Esophagus muscularis mucosa (tissue), 4 donors: ENCODE measurements around the gene KLHL29. TPM values are rescaled to one million over a fixed set of nuclear protein-coding genes. Genes with fewer than 3 reads are reported as not detected.

ENCODE experiments used
- DNase-seq: peaks from one replicate; pipeline ENCODE4 v3.0.0-alpha.2; 2017; ENCODE audit errors: extremely low spot score
- H3K27ac ChIP-seq, 4 donors: fragments of 200-600 bp; sonication (generic); replicated peaks in 1 of 4; 1 replicate in 3 of 4; 2 replicates in 1 of 4; pipeline ENCODE4 v1.5.1; 2016 to 2019; ENCODE audit warnings: mild to moderate bottlenecking in 1 of 4
- H3K27me3 ChIP-seq, 4 donors: fragments of 200-600 bp; sonication (generic); one replicate each; pipeline versions ENCODE4 v1.5.1 to v1.6.0; 2016 to 2019
- H3K36me3 ChIP-seq, 4 donors: fragments of 200-600 bp; sonication (generic); one replicate each; pipeline ENCODE4 v1.5.1; 2016 to 2019
- H3K4me1 ChIP-seq, 4 donors: fragments of 200-600 bp; sonication (generic); one replicate each; pipeline ENCODE4 v1.5.1; 2016 to 2019
- H3K4me3 ChIP-seq, 4 donors: fragments of 200-600 bp; sonication (generic); 1 replicate in 2 of 4; 2 replicates in 2 of 4; pipeline ENCODE4 v1.5.1; 2016 to 2019; ENCODE audit warnings: mild to moderate bottlenecking in 4 of 4, moderate library complexity in 1 of 4
- H3K9me3 ChIP-seq, 4 donors: fragments of 200-600 bp; sonication (generic); 1 replicate in 3 of 4; 2 replicates in 1 of 4; pipeline ENCODE4 v1.5.1; 2016 to 2019
- CTCF ChIP-seq, 3 experiments: fragments of 200-600 bp in 2 of 3; fragments of 450-650 bp in 1 of 3; sonication (generic) in 2 of 3; IDR thresholded peaks; one replicate each; pipeline ENCODE4 v1.5.1; 2017 to 2019; ENCODE audit warnings: antibody characterized with exemption in 3 of 3, mild to moderate bottlenecking in 2 of 3, moderate library complexity in 1 of 3
- EP300 ChIP-seq: sonication (generic); formaldehyde crosslinking; IDR thresholded peaks from one replicate; pipeline ENCODE4 v1.6.1; 2017; ENCODE audit warnings: antibody characterized with exemption
- POLR2A ChIP-seq: fragments of 450-650 bp; IDR thresholded peaks from one replicate; pipeline ENCODE4 v1.6.1; 2017; ENCODE audit warnings: antibody characterized with exemption, moderate library complexity, mild to moderate bottlenecking, low read depth
- POLR2AphosphoS5 ChIP-seq, 2 donors: sonication (generic); formaldehyde crosslinking; IDR thresholded peaks; one replicate each; pipeline ENCODE4 v1.6.1; 2017; ENCODE audit warnings: antibody characterized with exemption in 2 of 2
- WGBS: methylation state at CpG from one replicate; pipeline ENCODE4 v1.1.5; 2018; 5-methylcytosine and 5-hydroxymethylcytosine counted together
- intact Hi-C: fragments of 100-400 bp; cut with DNase I; formaldehyde crosslinking; loops from one replicate; pipeline ENCODE4 v1.15.1; 2023
- total RNA-seq, 4 donors: library from RNA; depleted of rRNA; stranded (reverse); fragments of >200 nt; gene quantifications; one replicate each; pipeline versions ENCODE4 v1.1.0 to v1.2.1, GENCODE V29; 2016

KLHL29 gene
- total RNA-seq, 4 donors from 2014 or later = 22.0 to 26.1 (median 23.4) TPM

- intact Hi-C loops = loop anchor here (5.0 to 10.0 kb wide), 2 partner anchors 78 to 236 kb away; no protein-coding TSS in a partner anchor
- TF ChIP-seq CTCF (IDR thresholded peaks at IDR 0.05) (peak in 2 of 3 experiments; percentile 6 to 7), EP300 (no peak), POLR2AphosphoS5 (IDR thresholded peaks at IDR 0.05) (peak in 1 of 2 donors; percentile 71), POLR2A (no peak)
- Histone ChIP-seq H3K4me1 (peaks cover 16 to 48% (median 46%) of the 10 kb centered on the region in 4 donors), H3K4me3 (peak overlapping the region; percentile 89 to 96 (median 92)), H3K36me3 (no peaks in the 10 kb centered on the region), H3K27me3 (peaks cover 0 to 11% (median 0%) of the 10 kb centered on the region in 4 donors), H3K27ac (peak overlapping the region; percentile 94 to 97 (median 95)), H3K9me3 (no peaks in the 10 kb centered on the region)
- DNase-seq = no peak
- WGBS = 0% methylated on average over 13 of the region's 91 CpGs
These were observed 1.6 kb downstream of the KLHL29 start for GRCh38 chr2:23386339-23387220.

GRCh38 chr2:23387221-23387550, 2.2 kb downstream of the KLHL29 start:
- TF ChIP-seq POLR2AphosphoS5 (IDR thresholded peaks at IDR 0.05) = peak in 1 of 2 donors; percentile 49
- no peak for TF ChIP-seq CTCF (IDR thresholded peaks at IDR 0.05)
- Histone ChIP-seq H3K27me3 (peaks cover 0 to 11% (median 0%) of the 10 kb centered on the region in 4 donors), H3K9me3 (no peaks in the 10 kb centered on the region), H3K27ac (peak overlapping the region; percentile 94 to 97 (median 95)), H3K36me3 (no peaks in the 10 kb centered on the region), H3K4me3 (peak overlapping the region; percentile 89 to 96 (median 92)), H3K4me1 (peaks cover 16 to 51% (median 50%) of the 10 kb centered on the region in 4 donors)
- intact Hi-C loops = loop anchor here (5.0 to 10.0 kb wide), 2 partner anchors 78 to 235 kb away; no protein-coding TSS in a partner anchor
- 7% methylated on average over 6 of the region's 9 CpGs for WGBS
- DNase-seq = no peak

GRCh38 chr2:23387845-23388244, 2.9 kb downstream of the KLHL29 start:
- no peak for DNase-seq
- Histone ChIP-seq H3K36me3 (no peaks in the 10 kb centered on the region), H3K4me1 (peaks cover 16 to 55% (median 52%) of the 10 kb centered on the region in 4 donors), H3K27me3 (peaks cover 0 to 11% (median 0%) of the 10 kb centered on the region in 4 donors), H3K4me3 (peak overlapping the region in 1 of 4 donors; percentile 2), H3K9me3 (no peaks in the 10 kb centered on the region), H3K27ac (no peak overlapping the region)
- 77% methylated on average over 3 of the region's 3 CpGs for whole genome bisulfite sequencing
- intact Hi-C loops = loop anchor here (5.0 to 10.0 kb wide), 2 partner anchors 77 to 234 kb away; no protein-coding TSS in a partner anchor
- TF ChIP-seq EP300 = no peak
- TF ChIP-seq CTCF (IDR thresholded peaks at IDR 0.05) = no peak
- TF ChIP-seq POLR2A = no peak
- TF ChIP-seq POLR2AphosphoS5 (IDR thresholded peaks at IDR 0.05) = no peak

GRCh38 chr2:23388294-23388693, 3.3 kb downstream of the KLHL29 start:
- intact Hi-C loops = loop anchor here (5.0 to 10.0 kb wide), 2 partner anchors 77 to 234 kb away; no protein-coding TSS in a partner anchor
- Histone ChIP-seq H3K27me3 (peaks cover 0 to 11% (median 0%) of the 10 kb centered on the region in 4 donors), H3K4me1 (peaks cover 16 to 59% (median 55%) of the 10 kb centered on the region in 4 donors), H3K9me3 (no peaks in the 10 kb centered on the region), H3K36me3 (no peaks in the 10 kb centered on the region), H3K27ac (no peak overlapping the region), H3K4me3 (no peak overlapping the region)
- TF ChIP-seq POLR2AphosphoS5 (IDR thresholded peaks at IDR 0.05) = no peak
- TF ChIP-seq EP300 = no peak
- TF ChIP-seq CTCF (IDR thresholded peaks at IDR 0.05) = no peak
- no peak for TF ChIP-seq POLR2A
- DNase-seq = no peak
- 87% methylated on average over 3 of the region's 3 CpGs for WGBS
